Liver (tissue), 9 donors: ENCODE measurements around the gene EBPL. TPM values are rescaled to one million over a fixed set of nuclear protein-coding genes. Genes with fewer than 3 reads are reported as not detected.

Source experiments
- DNase-seq: peaks from one replicate; pipeline ENCODE4 v3.0.0-alpha.2; 2017; ENCODE audit warnings: low spot score
- H3K27ac ChIP-seq, 2 donors: one replicate each; pipeline ENCODE4 v1.7.0; 2013; ENCODE audit warnings: inconsistent platforms in 2 of 2, low read length in 2 of 2, control low read depth in 1 of 2, low read depth in 1 of 2, mild to moderate bottlenecking in 1 of 2
- H3K27me3 ChIP-seq, 4 donors: one replicate each; pipeline versions ENCODE4 v1.6.1 to v1.7.0; 2013; ENCODE audit warnings: low read length in 3 of 4, inconsistent platforms in 1 of 4, mild to moderate bottlenecking in 1 of 4, moderate library complexity in 1 of 4; ENCODE audit not compliant: control insufficient read depth in 4 of 4, insufficient read depth in 4 of 4
- H3K36me3 ChIP-seq, 4 donors: one replicate each; pipeline versions ENCODE4 v1.6.1 to v1.7.0; 2013; ENCODE audit warnings: low read length in 3 of 4, mild to moderate bottlenecking in 3 of 4, low read depth in 1 of 4, moderate library complexity in 1 of 4; ENCODE audit not compliant: control insufficient read depth in 4 of 4, insufficient read depth in 3 of 4
- H3K4me1 ChIP-seq, 4 donors: one replicate each; pipeline versions ENCODE4 v1.6.1 to v1.7.0; 2013; ENCODE audit warnings: low read length in 3 of 4, mild to moderate bottlenecking in 3 of 4, moderate library complexity in 1 of 4; ENCODE audit not compliant: control insufficient read depth in 4 of 4, insufficient read depth in 4 of 4
- H3K4me3 ChIP-seq, 3 donors: one replicate each; pipeline versions ENCODE4 v1.6.1 to v1.7.0; 2013; ENCODE audit warnings: low read length in 3 of 3, control low read depth in 1 of 3, low read depth in 1 of 3, mild to moderate bottlenecking in 1 of 3
- H3K9ac ChIP-seq, 2 donors: one replicate each; pipeline ENCODE4 v1.7.0; 2013; ENCODE audit warnings: low read length in 2 of 2, mild to moderate bottlenecking in 2 of 2, moderate library complexity in 2 of 2, control low read depth in 1 of 2, low read depth in 1 of 2
- H3K9me3 ChIP-seq, 4 donors: one replicate each; pipeline versions ENCODE4 v1.6.1 to v1.7.0; 2013; ENCODE audit warnings: low read length in 3 of 4; ENCODE audit not compliant: control insufficient read depth in 4 of 4
- EGR1 ChIP-seq, 2 donors: IDR thresholded peaks; 2 replicates each; pipeline ENCODE4 v1.6.1; 2016 to 2018; ENCODE audit warnings: antibody characterized with exemption in 2 of 2, low read depth in 2 of 2
- FOXA1 ChIP-seq: IDR thresholded peaks from 2 replicates; pipeline ENCODE4 v1.6.1; 2016; ENCODE audit warnings: antibody characterized with exemption
- FOXA2 ChIP-seq: IDR thresholded peaks from 2 replicates; pipeline ENCODE4 v1.6.1; 2016; ENCODE audit warnings: antibody characterized with exemption
- GABPA ChIP-seq, 2 donors: IDR thresholded peaks in 1 of 2; conservative IDR thresholded peaks in 1 of 2; 2 replicates each; pipeline ENCODE4 v1.6.1; 2016; ENCODE audit warnings: antibody characterized with exemption in 2 of 2, mild to moderate bottlenecking in 1 of 2, moderate library complexity in 1 of 2
- HNF4A ChIP-seq, 2 donors: conservative IDR thresholded peaks; 2 replicates each; pipeline ENCODE4 v1.6.1; 2016; ENCODE audit warnings: antibody characterized with exemption in 2 of 2, mild to moderate bottlenecking in 2 of 2
- HNF4G ChIP-seq: IDR thresholded peaks from 2 replicates; pipeline ENCODE4 v1.6.1; 2016; ENCODE audit warnings: antibody characterized with exemption
- JUND ChIP-seq, 2 donors: IDR thresholded peaks; 2 replicates each; pipeline ENCODE4 v1.6.1; 2016; ENCODE audit warnings: antibody characterized with exemption in 2 of 2
- NR2F2 ChIP-seq: IDR thresholded peaks from 2 replicates; pipeline ENCODE4 v1.6.1; 2016; ENCODE audit warnings: antibody characterized with exemption
- RAD21 ChIP-seq, 2 donors: IDR thresholded peaks; 2 replicates each; pipeline ENCODE4 v1.6.1; 2016; ENCODE audit warnings: antibody characterized with exemption in 2 of 2, mild to moderate bottlenecking in 2 of 2
- REST ChIP-seq: IDR thresholded peaks from 2 replicates; pipeline ENCODE4 v1.6.1; 2016; ENCODE audit warnings: antibody characterized with exemption, mild to moderate bottlenecking
- RXRA ChIP-seq, 2 donors: IDR thresholded peaks; 2 replicates each; pipeline ENCODE4 v1.6.1; 2017 to 2018; ENCODE audit warnings: antibody characterized with exemption in 2 of 2, mild to moderate bottlenecking in 1 of 2
- SP1 ChIP-seq: IDR thresholded peaks from 2 replicates; pipeline ENCODE4 v1.6.1; 2018; ENCODE audit warnings: antibody characterized with exemption, mild to moderate bottlenecking
- TAF1 ChIP-seq: conservative IDR thresholded peaks from 2 replicates; pipeline ENCODE4 v1.6.1; 2016; ENCODE audit warnings: antibody characterized with exemption, mild to moderate bottlenecking
- YY1 ChIP-seq: IDR thresholded peaks from 2 replicates; pipeline ENCODE4 v1.6.1; 2016; ENCODE audit warnings: antibody characterized with exemption, mild to moderate bottlenecking
- ZBTB33 ChIP-seq: IDR thresholded peaks from 2 replicates; pipeline ENCODE4 v1.6.1; 2016; ENCODE audit warnings: antibody characterized with exemption
- WGBS: extraction: QIAGEN DNeasy Blood & Tissue Kit; methylation state at CpG from one replicate; pipeline ENCODE4 v1.1.7; 2013; 5-methylcytosine and 5-hydroxymethylcytosine counted together
- polyA plus RNA-seq, 2 donors: library from polyadenylated mRNA; stranded (reverse) in 1 of 2; unstranded in 1 of 2; fragments of 200-250 nt in 1 of 2; fragments of >200 nt in 1 of 2; fragmentation: Nextera tagmentation in 1 of 2; extraction: Ambion mirVana in 1 of 2; gene quantifications; one replicate each; pipeline versions ENCODE4 v1.2.1 to v1.2.3, GENCODE V29; 2013 to 2015
- total RNA-seq, 2 donors: library from RNA; depleted of rRNA; stranded (reverse); fragments of >200 nt; gene quantifications; one replicate each; pipeline ENCODE4 v1.2.3, GENCODE V29; 2014
- TF ChIP-seq, protein P1 (sequence below): fragments of 150-350 bp; IDR thresholded peaks from 2 replicates; pipeline ENCODE4 v1.5.1; 2017; ENCODE audit warnings: improper control_type of control experiment, low read depth, low read length; ENCODE audit not compliant: missing input control
- TF ChIP-seq, protein P2 (sequence below): IDR thresholded peaks from 2 replicates; pipeline ENCODE4 v1.6.1; 2016; ENCODE audit warnings: antibody characterized with exemption
- TF ChIP-seq, protein P3 (sequence below): IDR thresholded peaks from 2 replicates; pipeline ENCODE4 v1.6.1; 2016; ENCODE audit warnings: antibody characterized with exemption
- donor health status: healthy.
- donor health status: healthy.
- donor health status: healthy.
- donor health status: healthy.
- donor health status: healthy.

EBPL gene
- total and polyA plus RNA-seq, 4 donors = 44.3 to 122 (median 50.7) TPM

DNA sequence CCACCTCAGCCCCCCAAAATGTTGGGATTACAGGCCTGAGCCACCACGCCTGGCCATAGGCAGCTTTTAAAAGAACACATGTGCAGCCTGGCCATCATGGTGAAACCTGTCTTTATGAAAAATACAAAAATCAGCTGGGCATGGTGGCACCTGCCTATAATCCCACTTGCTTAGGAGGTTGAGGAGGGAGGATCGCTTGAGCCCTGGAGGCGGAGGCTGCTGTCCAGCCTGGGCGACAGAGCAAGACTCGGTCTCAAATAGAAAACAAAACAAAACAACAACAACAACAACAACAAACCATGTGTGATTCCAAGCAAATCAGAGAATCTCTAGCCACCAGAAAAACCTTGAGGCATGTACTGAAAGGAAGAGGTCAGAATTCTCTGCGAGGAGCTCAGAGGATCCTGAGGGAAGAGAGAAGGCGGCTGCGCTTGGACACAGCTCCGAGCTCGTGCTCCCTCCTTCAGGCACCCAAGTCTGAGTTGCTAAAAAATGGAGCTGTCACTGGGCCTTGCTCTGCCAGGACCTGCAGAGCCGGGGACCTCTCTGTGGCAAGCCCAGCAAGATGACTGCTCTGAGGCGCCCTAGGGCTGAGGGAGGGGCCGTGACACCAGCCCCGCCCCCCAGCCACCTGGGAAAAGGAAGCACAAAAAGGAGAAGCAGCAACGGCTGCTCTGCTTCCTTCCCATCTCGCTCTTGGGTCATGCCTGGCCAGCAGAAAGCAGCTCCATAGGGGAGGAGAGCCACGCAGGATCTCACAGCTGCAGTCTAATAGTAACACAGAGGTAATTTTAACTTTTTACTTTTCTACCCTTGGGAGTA lies 63.2 kb downstream of the EBPL start, which contains the start of gene ARL11:
ARL11 (plus strand) TSS at position 677 of the 822 bp plus-strand sequence. CDS start 1,941 bp downstream, outside the sequence.
- WGBS = 77% methylated on average over 17 of the region's 17 CpGs
- Histone ChIP-seq H3K4me3 (no peak within 1 kb of the TSS), H3K27ac (peak within 1 kb of the TSS; percentile 5 to 8), H3K27me3 (no peaks in the 10 kb centered on the region), H3K9ac (no peak within 1 kb of the TSS), H3K36me3 (no peaks in the 10 kb centered on the region), H3K4me1 (peaks cover 5 to 21% (median 11%) of the 10 kb centered on the region in 4 donors), H3K9me3 (no peaks in the 10 kb centered on the region)
- peak; percentile 47 for DNase-seq
- TF ChIP-seq SP1 (no peak), RAD21 (IDR thresholded peaks at IDR 0.05) (no peak), REST (no peak)

GRCh38 chr13:49625392-49626079 lies 65.8 kb downstream of the EBPL start:
- H3K27me3 ChIP-seq = no peaks in the 10 kb centered on the region
- H3K36me3 ChIP-seq = no peaks in the 10 kb centered on the region
- peak; percentile 63 for DNase-seq
- peak overlapping the region; percentile 60 to 89 for H3K27ac ChIP-seq
- no peaks in the 10 kb centered on the region for H3K9me3 ChIP-seq
- no peak overlapping the region for H3K4me3 ChIP-seq
- TF ChIP-seq HNF4G (no peak), SP1 (peak; percentile 90), YY1 (peak; percentile 64), ZBTB33 (no peak), NR2F2 (peak; percentile 61), TAF1 (no peak), RAD21 (IDR thresholded peaks at IDR 0.05) (no peak), JUND (IDR thresholded peaks at IDR 0.05) (peak in 1 of 2 donors; percentile 42), HNF4A (conservative IDR thresholded peaks at IDR 0.05) (peak; percentile 72 to 79), REST (no peak), FOXA2 (no peak), EGR1 (IDR thresholded peaks at IDR 0.05; ENCODE audit: low read depth in 2 of 2) (no peak), FOXA1 (no peak), RXRA (IDR thresholded peaks at IDR 0.05) (peak; percentile 65 to 75), GABPA (IDR thresholded peaks at IDR 0.05 in 1 of 2, conservative IDR thresholded peaks at IDR 0.05 in 1 of 2) (no peak)
- TF ChIP-seq, protein P1, sequence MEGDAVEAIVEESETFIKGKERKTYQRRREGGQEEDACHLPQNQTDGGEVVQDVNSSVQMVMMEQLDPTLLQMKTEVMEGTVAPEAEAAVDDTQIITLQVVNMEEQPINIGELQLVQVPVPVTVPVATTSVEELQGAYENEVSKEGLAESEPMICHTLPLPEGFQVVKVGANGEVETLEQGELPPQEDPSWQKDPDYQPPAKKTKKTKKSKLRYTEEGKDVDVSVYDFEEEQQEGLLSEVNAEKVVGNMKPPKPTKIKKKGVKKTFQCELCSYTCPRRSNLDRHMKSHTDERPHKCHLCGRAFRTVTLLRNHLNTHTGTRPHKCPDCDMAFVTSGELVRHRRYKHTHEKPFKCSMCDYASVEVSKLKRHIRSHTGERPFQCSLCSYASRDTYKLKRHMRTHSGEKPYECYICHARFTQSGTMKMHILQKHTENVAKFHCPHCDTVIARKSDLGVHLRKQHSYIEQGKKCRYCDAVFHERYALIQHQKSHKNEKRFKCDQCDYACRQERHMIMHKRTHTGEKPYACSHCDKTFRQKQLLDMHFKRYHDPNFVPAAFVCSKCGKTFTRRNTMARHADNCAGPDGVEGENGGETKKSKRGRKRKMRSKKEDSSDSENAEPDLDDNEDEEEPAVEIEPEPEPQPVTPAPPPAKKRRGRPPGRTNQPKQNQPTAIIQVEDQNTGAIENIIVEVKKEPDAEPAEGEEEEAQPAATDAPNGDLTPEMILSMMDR = no peak
- TF ChIP-seq, protein P2, sequence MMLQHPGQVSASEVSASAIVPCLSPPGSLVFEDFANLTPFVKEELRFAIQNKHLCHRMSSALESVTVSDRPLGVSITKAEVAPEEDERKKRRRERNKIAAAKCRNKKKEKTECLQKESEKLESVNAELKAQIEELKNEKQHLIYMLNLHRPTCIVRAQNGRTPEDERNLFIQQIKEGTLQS = no peak
- TF ChIP-seq, protein P3, sequence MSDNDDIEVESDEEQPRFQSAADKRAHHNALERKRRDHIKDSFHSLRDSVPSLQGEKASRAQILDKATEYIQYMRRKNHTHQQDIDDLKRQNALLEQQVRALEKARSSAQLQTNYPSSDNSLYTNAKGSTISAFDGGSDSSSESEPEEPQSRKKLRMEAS = peak; percentile 78
- peaks cover 5 to 21% (median 12%) of the 10 kb centered on the region in 4 donors for H3K4me1 ChIP-seq
- WGBS = 29% methylated on average over 12 of the region's 12 CpGs
- no peak overlapping the region for H3K9ac ChIP-seq
